ENCODE measurements around the gene TRIM43B. TPM values are rescaled to one million over a fixed set of nuclear protein-coding genes. Genes with fewer than 3 reads are reported as not detected.

The TRIM43B gene
- total RNA-seq: not detected in 2 replicates

DNA sequence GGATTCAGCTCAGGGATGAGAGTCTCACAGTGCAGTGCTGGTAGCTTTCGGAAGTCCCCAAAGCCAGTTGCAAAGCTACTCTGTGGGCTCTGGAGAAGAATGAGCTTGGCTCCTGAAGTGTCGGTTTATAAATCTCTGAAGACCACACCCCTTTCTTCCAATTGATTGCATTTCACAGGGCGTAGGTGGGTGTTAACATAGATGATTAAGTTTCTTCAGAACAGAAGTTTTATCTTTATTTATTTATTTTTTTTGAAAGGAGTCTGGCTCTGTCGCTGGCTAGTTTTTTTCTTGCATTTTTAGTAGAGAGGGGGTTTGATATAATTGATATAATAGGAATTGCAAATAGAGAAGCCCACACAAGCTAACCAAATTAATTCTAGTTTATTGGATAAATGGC is at the start of gene TRIM43B:
Gene TRIM43B (minus strand): TSS at position 101 of the 400 bp plus-strand sequence. CDS start 2,040 bp downstream, outside the sequence.

Other genes with a start within 250 kb of the TRIM43B start
- gene PROM2, start 210.3 kb downstream of the TRIM43B start, total RNA-seq: 0.72 and 1.0 TPM in 2 replicates
- 0.78 and 0.96 TPM in 2 replicates for gene KCNIP3, start 187.4 kb downstream of the TRIM43B start, total RNA-seq
- gene FAHD2A, start 82.0 kb downstream of the TRIM43B start, total RNA-seq: 17.4 and 23.9 TPM in 2 replicates
- not detected in 2 replicates for gene TRIM43, start 107.2 kb upstream of the TRIM43B start, total RNA-seq